Adrenal gland (tissue), 12 donors: ENCODE data around the gene TBC1D19. TPM values are rescaled to one million over a fixed set of nuclear protein-coding genes. Genes with fewer than 3 reads are reported as not detected.

Source experiments
- DNase-seq, 7 donors: peaks; one replicate each; pipeline ENCODE4 v3.0.0-alpha.2; 2019 to 2020
- H3K27ac ChIP-seq, 5 donors: fragments of 200-600 bp; sonication (generic) in 4 of 5; 1 replicate in 3 of 5; 2 replicates in 2 of 5; pipeline versions ENCODE4 v1.5.1 to v1.8.0; 2016 to 2020; ENCODE audit warnings: mild to moderate bottlenecking in 1 of 5
- H3K27me3 ChIP-seq: fragments of 200-600 bp; 2 replicates; pipeline ENCODE4 v1.8.0; 2021
- H3K36me3 ChIP-seq, 2 donors: fragments of 200-600 bp; replicated peaks in 1 of 2; 1 replicate in 1 of 2; 2 replicates in 1 of 2; pipeline versions ENCODE4 v1.5.1 to v1.8.0; 2018 to 2022
- H3K4me1 ChIP-seq, 2 donors: fragments of 200-600 bp; replicated peaks in 1 of 2; 1 replicate in 1 of 2; 2 replicates in 1 of 2; pipeline versions ENCODE4 v1.5.1 to v1.8.0; 2018 to 2021
- H3K4me3 ChIP-seq, 4 donors: fragments of 200-600 bp; sonication (generic) in 3 of 4; one replicate each; pipeline ENCODE4 v1.5.1; 2016 to 2018
- H3K9me3 ChIP-seq, 3 donors: fragments of 200-600 bp; sonication (generic) in 1 of 3; replicated peaks in 1 of 3; 1 replicate in 2 of 3; 2 replicates in 1 of 3; pipeline versions ENCODE4 v1.5.1 to v1.8.0; 2016 to 2021
- POLR2A ChIP-seq, 2 donors: fragments of 450-650 bp; IDR thresholded peaks; one replicate each; pipeline ENCODE4 v1.6.1; 2017; ENCODE audit warnings: antibody characterized with exemption in 2 of 2, mild to moderate bottlenecking in 2 of 2, moderate library complexity in 1 of 2
- WGBS, 4 donors: extraction: QIAGEN DNeasy Blood & Tissue Kit in 2 of 4; methylation state at CpG; one replicate each; pipeline versions ENCODE4 v1.1.5 to v1.1.7; 2013 to 2017; 5-methylcytosine and 5-hydroxymethylcytosine counted together
- intact Hi-C, 2 donors: fragments of 100-400 bp; cut with DNase I; formaldehyde crosslinking; loops; one replicate each; pipeline versions ENCODE4 v1.14.1 to v1.15.0; 2022 to 2023
- polyA plus RNA-seq, 3 donors: library from polyadenylated mRNA; stranded (reverse); fragments of 200-250 nt in 2 of 3; fragments of 350-450 nt in 1 of 3; fragmentation: Illumina TruSeq in 1 of 3; extraction: RNeasy Lipid Tissue Mini Kit (QIAGEN cat#74804) in 1 of 3; gene quantifications; one replicate each; pipeline ENCODE4 v1.2.3, GENCODE V29; 2013 to 2014
- total RNA-seq, 9 donors: library from RNA; depleted of rRNA in 4 of 9; stranded (reverse); fragments of >200 nt in 4 of 9; fragments of 120-200 nt in 1 of 9; fragmentation: NEBNext Ultra II Directional in 1 of 9; extraction: Animal tissue kit (Norgen Biotek cat#: 25700) in 1 of 9; gene quantifications; one replicate each; pipeline versions ENCODE4 v1.1.0 to v1.2.4, GENCODE V29; 2013 to 2023
- TF ChIP-seq, protein P1 (sequence below), 6 experiments: fragments of 450-650 bp in 4 of 6; fragments of 200-600 bp in 2 of 6; sonication (generic) in 1 of 6; IDR thresholded peaks; 1 replicate in 5 of 6; 2 replicates in 1 of 6; pipeline versions ENCODE4 v1.5.1 to v1.8.0; 2016 to 2021; ENCODE audit warnings: antibody characterized with exemption in 6 of 6, mild to moderate bottlenecking in 2 of 6, moderate library complexity in 1 of 6
- donor health status: healthy with polysubstance abuse.
- donor health status: Bipolar disorder and iron deficiency.
- donor health status: DM: yes; HTN: yes; CAD: no.
- donor health status: DM: no; HTN: no; CAD: no.
- donor health status: DM: no; HTN: no; CAD: no.
- donor health status: DM: yes; HTN: yes; CAD: no.

TBC1D19 gene
- total and polyA plus RNA-seq, 12 donors: 3.5 to 37.0 (median 14.4) TPM

DNA sequence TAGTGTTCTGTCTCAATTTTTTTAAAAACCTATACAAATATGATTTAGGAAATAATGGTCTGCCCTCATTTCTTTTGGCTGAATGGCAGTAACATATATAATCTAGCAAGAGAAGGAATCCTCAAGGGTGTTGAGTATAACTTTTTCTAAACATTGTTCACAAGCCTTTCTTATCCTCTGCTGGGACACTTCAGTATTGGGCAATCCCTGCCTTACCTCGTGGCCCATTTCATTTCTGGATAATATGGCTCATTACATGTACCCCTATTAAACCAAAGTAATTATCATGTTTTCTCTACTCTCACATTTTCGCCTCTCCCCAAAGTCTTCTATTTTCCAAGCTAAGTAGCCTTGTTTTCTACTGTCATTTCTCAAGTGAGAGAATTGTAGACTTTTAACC, 166.0 kb downstream of the TBC1D19 start:
- intact Hi-C loops: no loop called here
- Histone ChIP-seq H3K4me1 (no peaks in the 10 kb centered on the region), H3K4me3 (no peak overlapping the region), H3K36me3 (no peaks in the 10 kb centered on the region), H3K9me3 (no peaks in the 10 kb centered on the region), H3K27ac (no peak overlapping the region), H3K27me3 (no peaks in the 10 kb centered on the region)
- no peak for DNase-seq
- TF ChIP-seq, protein P1, sequence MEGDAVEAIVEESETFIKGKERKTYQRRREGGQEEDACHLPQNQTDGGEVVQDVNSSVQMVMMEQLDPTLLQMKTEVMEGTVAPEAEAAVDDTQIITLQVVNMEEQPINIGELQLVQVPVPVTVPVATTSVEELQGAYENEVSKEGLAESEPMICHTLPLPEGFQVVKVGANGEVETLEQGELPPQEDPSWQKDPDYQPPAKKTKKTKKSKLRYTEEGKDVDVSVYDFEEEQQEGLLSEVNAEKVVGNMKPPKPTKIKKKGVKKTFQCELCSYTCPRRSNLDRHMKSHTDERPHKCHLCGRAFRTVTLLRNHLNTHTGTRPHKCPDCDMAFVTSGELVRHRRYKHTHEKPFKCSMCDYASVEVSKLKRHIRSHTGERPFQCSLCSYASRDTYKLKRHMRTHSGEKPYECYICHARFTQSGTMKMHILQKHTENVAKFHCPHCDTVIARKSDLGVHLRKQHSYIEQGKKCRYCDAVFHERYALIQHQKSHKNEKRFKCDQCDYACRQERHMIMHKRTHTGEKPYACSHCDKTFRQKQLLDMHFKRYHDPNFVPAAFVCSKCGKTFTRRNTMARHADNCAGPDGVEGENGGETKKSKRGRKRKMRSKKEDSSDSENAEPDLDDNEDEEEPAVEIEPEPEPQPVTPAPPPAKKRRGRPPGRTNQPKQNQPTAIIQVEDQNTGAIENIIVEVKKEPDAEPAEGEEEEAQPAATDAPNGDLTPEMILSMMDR (IDR thresholded peaks at IDR 0.05): no peak
- no peak for TF ChIP-seq POLR2A (IDR thresholded peaks at IDR 0.05)
- 89 to 96% (median 92%) methylated on average over 2 of the region's 2 CpGs for WGBS, 4 donors

DNA sequence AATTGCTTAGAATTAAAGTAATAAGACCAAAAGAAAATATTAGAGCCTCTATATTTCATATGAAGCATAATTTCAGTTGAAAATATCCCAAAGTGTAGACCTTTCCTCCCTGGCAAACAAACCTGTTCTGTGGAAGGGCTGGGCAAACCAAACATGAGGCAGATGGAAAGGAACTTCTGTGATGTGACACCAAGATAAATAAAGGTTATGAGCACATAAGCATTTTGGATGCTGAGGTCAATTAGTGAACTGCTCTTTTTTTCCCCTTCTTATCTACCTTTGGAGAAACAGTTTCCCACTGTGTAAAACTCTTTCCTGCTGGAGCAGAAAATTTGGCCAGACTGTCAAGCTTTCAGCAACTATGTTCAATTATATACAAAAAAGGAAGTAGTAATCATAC, 167.1 kb downstream of the TBC1D19 start:
- TF ChIP-seq, protein P1 (IDR thresholded peaks at IDR 0.05): no peak
- no peak for TF ChIP-seq POLR2A (IDR thresholded peaks at IDR 0.05)
- intact Hi-C loops: no loop called here
- Histone ChIP-seq H3K27ac (no peak overlapping the region), H3K36me3 (no peaks in the 10 kb centered on the region), H3K4me3 (no peak overlapping the region), H3K4me1 (no peaks in the 10 kb centered on the region), H3K9me3 (no peaks in the 10 kb centered on the region), H3K27me3 (no peaks in the 10 kb centered on the region)
- DNase-seq: no peak

DNA sequence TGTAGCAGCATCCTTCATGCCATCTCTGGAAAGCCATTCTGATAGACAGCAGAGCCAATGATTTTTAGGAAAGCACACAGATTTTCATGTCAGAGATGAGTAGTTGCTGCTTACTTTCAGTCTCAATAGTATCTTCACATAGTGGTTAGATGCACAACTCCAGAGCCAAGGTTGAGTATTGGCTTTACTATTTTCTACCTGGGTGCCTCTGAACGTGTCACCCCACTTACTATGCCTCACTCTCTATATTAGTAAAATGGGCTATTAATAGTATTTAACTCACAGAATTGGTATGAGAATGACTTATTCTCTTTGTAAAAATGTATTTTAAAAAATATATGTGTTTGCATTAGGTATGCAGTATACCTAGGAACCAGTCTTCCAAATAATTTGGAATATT, 168.0 kb downstream of the TBC1D19 start:
- no peak for DNase-seq
- TF ChIP-seq, protein P1 (IDR thresholded peaks at IDR 0.05): no peak
- no peak for TF ChIP-seq POLR2A (IDR thresholded peaks at IDR 0.05)
- no peaks in the 10 kb centered on the region for H3K27me3 ChIP-seq
- H3K4me3 ChIP-seq: no peak overlapping the region
- no peaks in the 10 kb centered on the region for H3K4me1 ChIP-seq
- intact Hi-C loops: no loop called here
- H3K36me3 ChIP-seq: no peaks in the 10 kb centered on the region
- 88 to 96% (median 94%) methylated on average over 1 of the region's 1 CpG for WGBS, 4 donors
- no peak overlapping the region for H3K27ac ChIP-seq
- no peaks in the 10 kb centered on the region for H3K9me3 ChIP-seq

GRCh38 chr4:26753187-26753586, 169.3 kb downstream of the TBC1D19 start:
- WGBS, 4 donors: 94 to 99% (median 97%) methylated on average over 2 of the region's 2 CpGs
- intact Hi-C loops: no loop called here
- Histone ChIP-seq H3K36me3 (no peaks in the 10 kb centered on the region), H3K27ac (no peak overlapping the region), H3K4me1 (no peaks in the 10 kb centered on the region), H3K27me3 (no peaks in the 10 kb centered on the region), H3K4me3 (no peak overlapping the region), H3K9me3 (no peaks in the 10 kb centered on the region)
- TF ChIP-seq, protein P1 (IDR thresholded peaks at IDR 0.05): no peak
- DNase-seq: no peak
